ENCODE results near the gene PSMD11. TPM values are rescaled to one million over a fixed set of nuclear protein-coding genes. Genes with fewer than 3 reads are reported as not detected.

The PSMD11 gene
- total RNA-seq, 1 donor from 2014 or later, result 6.3 TPM

GRCh38 chr17:32504166-32504990 lies 60.1 kb downstream of the PSMD11 start:
- Histone ChIP-seq H3K36me3 (no peaks in the 10 kb centered on the region), H3K27ac (peak overlapping the region; percentile 31 to 50), H3K9me3 (no peaks in the 10 kb centered on the region), H3K4me1 (peaks cover 0 to 5% of the 10 kb centered on the region in 2 donors), H3K4me3 (no peak overlapping the region), H3K27me3 (no peaks in the 10 kb centered on the region)
- no peak for DNase-seq (ENCODE audit: low spot score in 2 of 2)
- no peak for TF ChIP-seq CTCF (IDR thresholded peaks at IDR 0.05)
- intact Hi-C loops (cut with DNase I), result no loop called here

- Histone ChIP-seq H3K27ac (no peak overlapping the region), H3K4me1 (peaks cover 0 to 5% of the 10 kb centered on the region in 2 donors), H3K9me3 (no peaks in the 10 kb centered on the region), H3K4me3 (no peak overlapping the region), H3K36me3 (no peaks in the 10 kb centered on the region), H3K27me3 (no peaks in the 10 kb centered on the region)
- DNase-seq (ENCODE audit: low spot score in 2 of 2), result no peak
- no peak for TF ChIP-seq CTCF (IDR thresholded peaks at IDR 0.05)
- intact Hi-C loops (cut with DNase I), result no loop called here
These were observed 64.6 kb downstream of the PSMD11 start for GRCh38 chr17:32508926-32509325.

GRCh38 chr17:32510466-32510865 lies 66.2 kb downstream of the PSMD11 start:
- TF ChIP-seq CTCF (IDR thresholded peaks at IDR 0.05), result no peak
- no peaks in the 10 kb centered on the region for H3K27me3 ChIP-seq

GRCh38 chr17:32512328-32512727 lies 68.0 kb downstream of the PSMD11 start:
- H3K4me1 ChIP-seq, result no peaks in the 10 kb centered on the region
- H3K36me3 ChIP-seq, result no peaks in the 10 kb centered on the region
- DNase-seq (ENCODE audit: low spot score in 2 of 2), result no peak
- TF ChIP-seq CTCF (IDR thresholded peaks at IDR 0.05), result no peak
- intact Hi-C loops (cut with DNase I), result no loop called here
- H3K9me3 ChIP-seq, result no peaks in the 10 kb centered on the region
- no peaks in the 10 kb centered on the region for H3K27me3 ChIP-seq
- no peak overlapping the region for H3K27ac ChIP-seq
- no peak overlapping the region for H3K4me3 ChIP-seq

More at GRCh38 chr17:32510466-32510865, 66.2 kb downstream of the PSMD11 start:
- no peak for DNase-seq (ENCODE audit: low spot score in 2 of 2)
- Histone ChIP-seq H3K9me3 (no peaks in the 10 kb centered on the region), H3K4me3 (no peak overlapping the region), H3K27ac (no peak overlapping the region), H3K36me3 (no peaks in the 10 kb centered on the region), H3K4me1 (no peaks in the 10 kb centered on the region)
- intact Hi-C loops (cut with DNase I), result no loop called here

- H3K36me3 ChIP-seq, result no peaks in the 10 kb centered on the region
- H3K4me3 ChIP-seq, result no peak overlapping the region
- H3K4me1 ChIP-seq, result peaks cover 0 to under 1% of the 10 kb centered on the region in 2 donors
- no peak for TF ChIP-seq CTCF (IDR thresholded peaks at IDR 0.05)
- intact Hi-C loops (cut with DNase I), result no loop called here
- no peak for DNase-seq (ENCODE audit: low spot score in 2 of 2)
- H3K27me3 ChIP-seq, result no peaks in the 10 kb centered on the region
- no peaks in the 10 kb centered on the region for H3K9me3 ChIP-seq
- no peak overlapping the region for H3K27ac ChIP-seq
These were observed 69.3 kb downstream of the PSMD11 start for GRCh38 chr17:32513579-32513978.

Measured in ascending aorta (tissue), 2 donors.